Ishikawa (cell line): ENCODE results near the gene HOXA10.
A peak's percentile ranks its signal among the peaks of the same experiment; 100 is the strongest.

Experiments
- CEBPB ChIP-seq: IDR thresholded peaks from 2 replicates; pipeline ENCODE4 v1.6.1; 2012
- CREB1 ChIP-seq: IDR thresholded peaks from 2 replicates; pipeline ENCODE4 v1.6.1; 2012; ENCODE audit warnings: low read depth
- EGR1 ChIP-seq: IDR thresholded peaks from 2 replicates; pipeline ENCODE4 v1.6.1; 2012
- EP300 ChIP-seq: IDR thresholded peaks from 2 replicates; pipeline ENCODE4 v1.6.1; 2012; ENCODE audit warnings: borderline replicate concordance
- FOXM1 ChIP-seq: IDR thresholded peaks from 2 replicates; pipeline ENCODE4 v1.6.1; 2012; ENCODE audit warnings: low read depth, borderline replicate concordance
- MAX ChIP-seq: IDR thresholded peaks from 2 replicates; pipeline ENCODE4 v1.6.1; 2012
- NFIC ChIP-seq: IDR thresholded peaks from 2 replicates; pipeline ENCODE4 v1.6.1; 2012
- RAD21 ChIP-seq: IDR thresholded peaks from 2 replicates; pipeline ENCODE4 v1.6.1; 2012; ENCODE audit warnings: low read depth
- REST ChIP-seq: IDR thresholded peaks from 2 replicates; pipeline ENCODE4 v1.6.1; 2012; ENCODE audit warnings: low read depth, mild to moderate bottlenecking
- TAF1 ChIP-seq: IDR thresholded peaks from 2 replicates; pipeline ENCODE4 v1.6.1; 2012; ENCODE audit warnings: low read depth, mild to moderate bottlenecking
- TCF12 ChIP-seq: IDR thresholded peaks from 2 replicates; pipeline ENCODE4 v1.6.1; 2012; ENCODE audit warnings: low read depth
- TEAD4 ChIP-seq: IDR thresholded peaks from 2 replicates; pipeline ENCODE4 v1.6.1; 2012
- YY1 ChIP-seq: IDR thresholded peaks from 2 replicates; pipeline ENCODE4 v1.6.1; 2012; ENCODE audit warnings: low read depth
- ZBTB7A ChIP-seq: IDR thresholded peaks from 2 replicates; pipeline ENCODE4 v1.6.1; 2012; ENCODE audit warnings: low read depth
- TF ChIP-seq, protein P1 (sequence below): IDR thresholded peaks from 2 replicates; pipeline ENCODE4 v1.6.1; 2012

The HOXA10 gene

GRCh38 chr7:27187475-27188385 lies 13.6 kb upstream of the HOXA10 start:
- TF ChIP-seq REST (no peak), MAX (no peak), CREB1 (no peak)

GRCh38 chr7:27186668-27187474 lies 12.8 kb upstream of the HOXA10 start:
- TF ChIP-seq ZBTB7A (no peak), EP300 (no peak), TCF12 (no peak), NFIC (no peak), TEAD4 (no peak), EGR1 (no peak), TAF1 (no peak), MAX (no peak), CREB1 (no peak), CEBPB (no peak), REST (no peak), RAD21 (no peak)
- TF ChIP-seq, protein P1, sequence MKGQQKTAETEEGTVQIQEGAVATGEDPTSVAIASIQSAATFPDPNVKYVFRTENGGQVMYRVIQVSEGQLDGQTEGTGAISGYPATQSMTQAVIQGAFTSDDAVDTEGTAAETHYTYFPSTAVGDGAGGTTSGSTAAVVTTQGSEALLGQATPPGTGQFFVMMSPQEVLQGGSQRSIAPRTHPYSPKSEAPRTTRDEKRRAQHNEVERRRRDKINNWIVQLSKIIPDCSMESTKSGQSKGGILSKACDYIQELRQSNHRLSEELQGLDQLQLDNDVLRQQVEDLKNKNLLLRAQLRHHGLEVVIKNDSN: no peak

DNA sequence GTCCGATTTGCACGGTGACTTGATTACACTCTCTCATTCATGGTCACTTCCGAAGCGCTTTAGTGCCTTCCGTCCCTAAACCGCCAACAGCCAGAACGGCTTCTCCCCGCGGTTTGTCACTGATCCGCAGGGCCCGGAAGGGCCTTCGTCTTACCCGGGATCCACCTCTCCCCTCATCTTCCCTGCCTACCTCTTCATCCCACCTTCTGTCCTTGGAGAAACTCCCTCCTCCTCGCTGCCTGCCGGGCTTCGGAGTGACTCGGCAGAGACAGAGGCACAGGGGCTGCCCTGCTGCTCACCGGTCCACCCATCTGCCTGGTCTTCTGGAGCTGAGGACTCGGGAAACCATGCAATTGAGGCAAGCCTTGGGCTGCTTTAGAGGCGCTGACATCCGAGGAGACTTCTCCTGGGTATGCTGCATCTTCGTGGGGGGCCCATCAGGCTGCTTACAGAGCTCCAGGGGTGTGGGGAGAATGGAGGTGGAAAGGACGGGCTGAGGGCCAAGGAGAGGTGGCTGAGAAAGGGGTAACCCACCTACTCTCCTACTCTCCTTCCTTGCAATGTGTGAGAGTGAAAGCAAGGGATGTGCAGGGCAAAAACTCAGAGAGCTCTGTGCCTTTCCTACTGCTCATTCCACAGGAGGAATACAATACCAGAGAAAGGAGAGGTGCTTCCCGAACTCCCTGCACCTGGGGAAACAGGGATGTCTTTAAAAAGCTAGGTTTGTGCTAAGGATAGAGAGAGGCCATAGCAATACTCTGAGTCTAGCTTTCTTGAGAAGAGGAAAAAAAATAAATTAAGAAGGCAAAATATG lies 11.9 kb upstream of the HOXA10 start:
- TF ChIP-seq YY1 (no peak), EGR1 (no peak), EP300 (no peak), CEBPB (no peak)

DNA sequence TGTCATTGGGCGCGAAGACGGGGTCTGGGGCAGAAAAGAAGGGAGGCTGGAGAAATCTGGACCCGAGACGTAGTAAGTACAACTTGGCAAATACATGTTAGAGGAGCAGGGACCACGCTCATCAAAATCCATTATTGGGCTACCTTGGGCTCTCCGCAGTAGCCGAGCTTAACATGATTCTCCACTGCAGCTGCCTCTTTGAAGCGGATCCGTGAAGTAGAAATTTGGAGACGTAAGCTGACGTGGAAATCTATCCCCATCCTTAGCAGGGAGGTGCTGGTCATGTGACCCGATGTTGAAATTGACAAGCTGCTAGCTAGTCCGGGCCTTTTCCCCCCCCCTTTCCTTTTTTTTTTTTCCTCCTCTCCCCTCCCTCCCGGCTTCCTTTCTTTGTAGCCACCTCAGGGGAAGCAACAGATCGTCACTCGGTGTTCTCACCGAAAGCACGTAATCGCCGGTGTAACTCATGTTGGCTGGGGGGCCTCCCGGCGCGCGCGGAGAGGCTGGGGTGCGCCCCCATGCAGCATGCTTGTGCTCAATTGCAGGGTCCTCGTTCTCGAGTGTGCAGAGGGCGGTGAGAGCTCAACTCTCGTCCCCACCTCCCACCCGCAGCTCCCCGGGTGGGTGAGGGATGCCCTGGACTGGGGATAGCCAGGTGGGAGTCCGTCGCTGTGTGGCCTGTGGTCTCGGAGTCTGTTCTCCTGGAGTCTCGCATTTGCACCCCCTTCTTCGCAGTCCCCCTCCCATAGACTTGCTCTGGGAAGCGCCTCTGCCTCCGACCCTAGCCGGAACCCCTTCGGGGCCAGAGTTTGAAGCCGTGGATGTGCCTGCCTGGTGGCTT lies 11.1 kb upstream of the HOXA10 start, which contains the start of gene HOXA11:
Gene HOXA11, minus strand, starts transcription at position 220 of the 841 bp plus-strand sequence. Its CDS starts 88 bp downstream, at position 132.
- TF ChIP-seq, protein P1: peak; percentile 59
- TF ChIP-seq TCF12: no peak

- no peak for TF ChIP-seq TEAD4
- TF ChIP-seq MAX: peak; percentile 48
- TF ChIP-seq ZBTB7A: peak; percentile 64; the same call in 1 of the 2 replicates
- no peak; the same call in 1 of the 2 replicates for TF ChIP-seq NFIC
- TF ChIP-seq, protein P1: no peak
- peak; percentile 50; the same call in 1 of the 2 replicates for TF ChIP-seq EGR1
- no peak for TF ChIP-seq RAD21
- no peak for TF ChIP-seq TCF12
- TF ChIP-seq EP300: no peak; the same call in 1 of the 2 replicates
- no peak for TF ChIP-seq FOXM1
- no peak for TF ChIP-seq CEBPB
- peak; percentile 40; the same call in 1 of the 2 replicates for TF ChIP-seq TAF1
- no peak for TF ChIP-seq CREB1
- 0 out of 2 replicates have a peak, but pooled peaks have one; percentile 22 for TF ChIP-seq YY1
- no peak for TF ChIP-seq REST
Measured at GRCh38 chr7:27184337-27185012, 10.4 kb upstream of the HOXA10 start.
